SHP77 treated with DMSO at 0.1 percent for 48 hours (cell line): ENCODE measurements around the gene EBF3.

Source experiments
- DNase-seq: peaks from one replicate; lab custom pipeline; 2025; lab: John Stamatoyannopoulos, UW

Gene EBF3

GRCh38 chr10:129851941-129852640 is 112.0 kb downstream of the EBF3 start:
- no peak for DNase-seq

DNA sequence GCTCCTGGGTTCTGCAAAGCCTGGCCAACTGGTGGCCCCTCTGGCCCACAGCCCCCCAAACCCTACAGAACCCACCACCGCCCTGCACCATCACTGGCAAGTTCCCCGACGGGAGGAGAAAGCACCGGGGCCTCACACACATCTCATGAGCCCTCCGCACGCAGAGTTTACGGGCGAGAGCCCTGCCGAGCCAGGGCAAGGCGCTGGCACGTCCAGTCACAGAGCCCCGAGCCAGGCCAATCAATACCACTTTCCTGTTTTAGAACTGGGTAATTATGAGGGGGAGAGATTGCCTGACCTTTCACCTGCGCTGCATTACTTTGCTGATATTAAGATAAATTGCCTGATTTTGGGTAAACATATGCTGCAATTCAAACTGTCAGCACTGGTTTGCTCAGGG is 113.3 kb downstream of the EBF3 start:
- DNase-seq: no peak

DNA sequence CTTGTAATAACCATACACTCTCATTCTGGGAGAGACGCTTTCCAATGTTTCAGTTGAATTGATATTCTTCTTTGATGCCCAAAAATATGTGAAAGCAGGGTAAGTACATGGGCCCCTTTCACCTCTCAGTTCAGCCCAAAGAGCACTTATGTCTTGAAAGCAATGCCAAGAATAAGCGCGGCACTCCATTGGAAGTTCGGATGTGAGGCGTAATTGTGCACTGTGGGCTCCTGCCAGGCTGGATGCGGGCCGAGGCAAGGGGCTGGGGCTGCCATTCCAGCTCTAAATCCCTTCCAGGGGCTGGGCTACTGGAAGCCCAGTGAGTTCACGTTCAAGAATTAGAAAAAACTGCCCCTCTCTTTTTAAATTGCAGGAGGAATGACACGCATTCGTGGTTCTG is 113.8 kb downstream of the EBF3 start:
- no peak for DNase-seq

DNA sequence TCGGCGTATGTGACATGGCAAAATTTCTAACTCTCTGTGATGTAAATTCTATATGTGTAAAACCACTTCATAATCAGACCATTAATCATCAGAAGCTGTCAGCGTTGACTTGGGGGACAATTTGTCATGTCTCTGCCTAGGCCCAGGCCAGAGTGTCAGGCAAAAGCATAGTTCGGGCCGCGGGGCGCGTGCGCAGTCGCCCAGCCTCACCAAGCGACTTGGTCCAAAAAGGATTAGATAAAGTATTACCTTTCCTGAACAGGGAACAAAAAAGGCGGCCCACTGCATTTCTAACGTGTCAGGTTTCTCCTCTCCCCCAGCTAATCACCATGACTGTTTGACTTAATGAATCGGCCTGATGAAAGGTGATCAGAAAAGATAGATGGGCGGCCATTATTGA is 114.2 kb downstream of the EBF3 start:
- no peak for DNase-seq

GRCh38 chr10:129849452-129849750 is 114.7 kb downstream of the EBF3 start:
- DNase-seq: no peak

- no peak for DNase-seq
Observed at GRCh38 chr10:129848696-129849451, 115.2 kb downstream of the EBF3 start.

GRCh38 chr10:129847741-129848483 is 116.2 kb downstream of the EBF3 start:
- DNase-seq: no peak

DNA sequence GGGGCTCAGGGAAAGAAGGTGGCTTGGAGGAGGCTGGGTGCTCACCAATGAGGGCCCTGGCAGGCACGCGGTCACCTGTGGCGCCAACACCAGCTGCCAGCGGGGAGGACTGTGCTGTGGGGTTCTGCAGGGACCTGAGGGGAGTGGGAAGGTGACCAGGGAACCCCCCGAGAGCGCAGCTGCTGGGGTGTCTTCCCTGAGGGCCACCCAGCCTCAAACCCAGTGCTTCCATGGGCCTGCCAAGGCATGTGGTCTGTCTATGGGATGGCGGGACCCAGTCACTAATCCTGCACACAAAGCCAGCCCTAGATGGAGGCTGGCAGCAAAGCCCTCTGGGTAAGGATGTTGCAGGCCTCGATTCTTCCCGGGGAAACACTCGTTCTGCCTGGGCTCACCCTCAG is 117.1 kb downstream of the EBF3 start:
- DNase-seq: no peak

DNA sequence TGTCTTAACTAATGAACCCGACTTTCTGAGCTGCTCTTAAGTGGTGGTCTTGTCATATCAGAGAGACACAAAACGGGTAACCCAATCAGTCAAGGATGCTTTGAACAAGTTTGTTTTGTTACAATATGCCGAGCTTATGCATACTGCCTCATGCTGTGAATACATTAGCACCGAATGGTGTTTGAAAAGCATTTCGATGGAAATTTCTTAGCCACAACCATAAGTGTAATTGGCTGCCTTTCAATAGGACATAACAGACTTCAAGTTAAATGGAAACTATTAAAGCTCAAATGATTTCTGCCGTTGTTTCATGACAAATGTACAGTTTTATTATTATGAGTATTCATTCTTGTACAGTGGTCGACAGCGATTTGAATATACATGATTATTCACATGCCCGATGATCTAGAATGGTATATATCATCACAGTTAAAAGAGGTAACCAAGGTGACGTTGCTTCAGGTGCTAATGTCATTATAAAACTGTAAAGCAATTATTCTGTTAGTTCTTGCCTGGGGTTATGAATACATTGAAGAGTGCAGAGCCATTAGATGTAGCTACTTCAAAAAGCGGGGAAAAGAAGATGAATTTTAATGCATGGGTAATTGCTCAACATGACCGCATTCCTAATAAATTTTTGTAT is 118.8 kb downstream of the EBF3 start:
- no peak for DNase-seq

GRCh38 chr10:129844216-129844766 is 119.8 kb downstream of the EBF3 start:
- no peak for DNase-seq

- no peak for DNase-seq
Observed at GRCh38 chr10:129843702-129844101, 120.4 kb downstream of the EBF3 start.

DNA sequence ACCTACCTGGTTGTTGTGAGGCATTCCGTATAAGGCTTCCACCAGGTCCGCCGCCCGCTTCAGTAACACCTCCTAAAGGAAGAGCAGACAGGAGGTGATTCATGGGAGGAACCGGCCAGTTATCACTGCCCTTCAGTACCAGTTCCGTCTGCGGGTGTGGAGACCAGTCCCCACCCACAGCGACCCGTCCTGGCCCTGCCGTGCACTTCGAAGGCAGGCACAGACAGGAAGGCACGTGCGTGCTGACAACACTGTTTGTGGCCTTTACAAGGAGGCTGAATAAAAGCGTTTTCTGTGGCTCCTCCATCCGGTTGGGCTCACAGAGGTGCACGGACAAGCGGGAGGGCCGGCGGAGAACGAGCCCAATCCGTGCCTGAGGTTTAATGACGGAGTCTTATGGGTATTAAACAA is 120.9 kb downstream of the EBF3 start:
- no peak for DNase-seq

DNA sequence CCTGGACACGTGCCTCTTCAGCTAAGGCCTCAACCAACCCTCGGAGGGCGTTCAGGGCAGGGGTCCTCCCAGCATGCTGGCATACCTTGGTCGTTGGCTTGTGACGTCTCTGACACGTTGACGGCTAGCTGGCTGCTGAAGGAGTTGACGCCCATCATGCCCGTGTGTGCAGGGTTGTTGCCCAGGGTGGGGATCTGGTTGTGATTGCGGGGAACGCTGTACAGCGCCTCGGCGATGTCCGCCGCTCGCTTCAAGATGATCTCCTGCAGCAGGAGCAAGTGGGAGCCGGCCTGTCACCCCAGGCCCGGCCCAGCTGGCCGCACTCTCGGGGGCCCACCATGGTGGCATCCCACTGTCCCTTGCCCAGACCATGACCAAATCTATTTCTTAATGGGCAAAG is 122.0 kb downstream of the EBF3 start:
- no peak for DNase-seq

DNA sequence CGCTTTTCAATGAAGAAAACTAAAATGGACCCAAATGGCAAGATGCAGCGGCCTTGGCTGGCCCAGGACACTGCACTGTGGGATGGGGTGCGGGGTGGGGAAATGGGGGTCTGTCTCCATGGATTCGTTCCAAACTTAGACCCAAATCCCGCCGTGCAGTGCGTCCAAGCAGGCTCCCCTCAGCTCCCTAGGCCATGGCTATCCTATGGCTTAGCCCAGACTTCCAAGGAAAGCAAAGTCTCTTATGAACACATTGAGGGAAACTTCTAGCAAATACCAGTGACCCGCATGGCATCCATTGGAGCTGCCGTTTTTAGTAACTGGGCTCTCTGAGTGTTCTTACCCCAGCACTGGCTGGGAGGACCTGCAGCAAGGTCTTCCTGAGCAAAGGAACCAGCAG is 122.5 kb downstream of the EBF3 start:
- no peak for DNase-seq

DNA sequence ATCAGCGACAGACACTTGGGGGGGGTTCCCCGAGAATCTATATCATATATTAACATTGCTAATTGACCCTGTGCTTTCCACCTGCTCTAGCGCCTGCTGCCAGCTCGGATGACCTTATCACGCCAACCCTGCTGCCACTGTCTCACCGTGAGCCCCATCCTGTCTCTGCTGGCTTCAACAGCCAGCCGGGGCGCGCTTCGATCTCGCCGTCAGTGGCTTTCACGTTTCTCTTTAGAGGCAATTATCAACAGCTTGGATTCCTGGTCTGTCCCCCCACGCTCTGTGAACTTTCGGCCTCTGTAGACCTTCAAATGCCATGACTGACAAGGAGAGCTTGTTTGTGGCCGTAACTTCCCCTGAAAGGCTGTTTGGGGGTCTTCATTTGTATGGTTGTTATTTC is 123.0 kb downstream of the EBF3 start:
- DNase-seq: no peak

- no peak for DNase-seq
Observed at GRCh38 chr10:129840196-129840590, 123.9 kb downstream of the EBF3 start.

- no peak for DNase-seq
Observed at GRCh38 chr10:129839285-129840195, 124.5 kb downstream of the EBF3 start.

DNA sequence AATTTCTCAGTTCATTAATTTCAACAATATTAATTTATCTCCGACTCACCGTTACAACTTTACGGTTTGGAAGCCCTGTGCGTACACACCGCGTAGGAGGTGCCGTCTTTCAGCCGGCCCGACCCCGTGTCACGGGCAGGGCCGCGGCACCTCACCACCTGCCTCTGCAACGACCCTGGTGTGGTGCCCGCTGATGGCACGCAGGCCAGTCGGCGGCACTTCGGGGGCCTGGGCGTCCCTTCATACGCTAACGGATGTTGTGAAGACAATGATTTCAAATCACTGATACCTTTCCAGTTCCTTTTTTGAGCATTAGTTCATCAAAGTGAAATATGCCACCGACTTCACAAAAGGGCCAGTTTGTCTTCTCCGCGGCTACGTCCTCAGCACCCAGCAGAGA is 125.3 kb downstream of the EBF3 start:
- no peak for DNase-seq

DNA sequence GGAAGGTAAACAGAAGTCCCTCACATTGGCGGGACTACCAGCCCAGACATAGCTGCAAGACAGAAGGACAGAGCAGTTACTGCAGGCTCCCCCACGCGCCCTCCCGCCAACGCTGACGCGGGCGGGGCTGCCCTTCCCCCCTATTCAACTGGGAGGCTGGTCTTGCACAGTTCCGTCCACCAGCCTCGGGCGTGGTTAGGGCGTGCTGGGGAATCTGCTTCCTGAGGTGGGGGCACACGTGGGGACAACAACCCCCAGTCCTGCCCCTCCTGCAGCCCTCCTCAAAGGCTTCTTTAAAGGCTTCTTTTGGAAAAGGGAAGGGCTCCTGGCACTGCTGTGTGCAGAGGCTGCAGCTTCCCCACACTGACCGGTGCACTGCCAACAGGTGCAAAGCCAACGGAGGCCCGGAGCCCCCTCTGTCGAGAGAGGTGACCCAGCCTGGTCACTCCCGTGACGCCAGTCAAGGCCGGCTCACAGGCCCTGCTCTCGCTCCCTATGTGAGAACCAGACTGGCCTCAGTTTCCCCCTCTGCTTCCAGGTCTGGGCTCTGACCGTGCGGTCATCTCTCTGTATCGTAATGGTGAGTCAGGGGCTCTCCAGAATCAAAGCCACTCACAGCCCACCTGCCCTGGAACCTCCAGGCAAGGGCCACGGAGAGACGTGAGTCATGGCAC is 126.0 kb downstream of the EBF3 start:
- DNase-seq: no peak

GRCh38 chr10:129836253-129836652 is 127.8 kb downstream of the EBF3 start:
- DNase-seq: no peak
